Hepatocyte (in vitro differentiated cells): ENCODE results near the gene LEP.

ENCODE experiments used
- CTCF ChIP-seq: fragments of 200-600 bp; sonication (generic); IDR thresholded peaks from 2 replicates; pipeline ENCODE4 v1.5.1; 2016; ENCODE audit warnings: antibody characterized with exemption, mild to moderate bottlenecking; ENCODE audit not compliant: poor library complexity
- EZH2 ChIP-seq: fragments of 200-600 bp; sonication (generic); IDR thresholded peaks from 2 replicates; pipeline ENCODE4 v1.6.1; 2016; ENCODE audit warnings: antibody characterized with exemption, mild to moderate bottlenecking, borderline replicate concordance

DNA sequence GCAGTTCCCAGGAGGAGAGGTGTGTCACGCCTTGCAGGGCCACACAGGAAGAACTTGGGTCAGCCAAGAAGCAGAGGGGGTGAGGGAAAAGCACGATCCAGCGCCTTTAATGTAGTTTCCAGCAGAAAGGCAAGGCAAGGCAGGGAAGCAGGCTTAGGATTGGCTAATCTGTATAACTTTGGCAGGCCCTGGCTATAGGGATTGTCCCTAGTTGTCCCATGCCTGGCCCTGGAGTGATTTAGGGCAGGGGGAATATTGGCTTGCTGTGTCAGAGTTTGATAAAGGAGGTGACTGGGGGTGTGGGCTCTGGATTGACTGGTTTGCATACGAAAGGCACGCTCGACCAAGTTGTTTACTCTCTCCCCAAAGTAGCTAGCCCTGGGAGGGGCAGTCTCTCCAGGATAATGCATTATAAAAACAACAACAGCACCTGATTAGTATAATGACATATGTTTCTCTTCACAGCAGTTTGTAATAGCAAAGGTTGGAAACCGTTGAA is 58.1 kb downstream of the LEP start:
- no peak for TF ChIP-seq EZH2
- no peak for TF ChIP-seq CTCF
